ENCODE results near the gene NTMT2. TPM values are rescaled to one million over a fixed set of nuclear protein-coding genes. Genes with fewer than 3 reads are reported as not detected.

NTMT2 gene
- total and polyA plus RNA-seq, 7 donors: 0.28 TPM; not detected in 6

- no peak for TF ChIP-seq CTCF (IDR thresholded peaks at IDR 0.05)
- Histone ChIP-seq H3K36me3 (ENCODE audit: insufficient read depth in 1 of 2, low read depth in 1 of 2) (no peaks in the 10 kb centered on the region), H3K27me3 (ENCODE audit: insufficient read depth in 3 of 3, low read length in 2 of 3) (no peaks in the 10 kb centered on the region), H3K27ac (no peak overlapping the region), H3K4me3 (no peak overlapping the region), H3K9me3 (peaks cover 6% of the 10 kb centered on the region), H3K4me1 (no peaks in the 10 kb centered on the region)
- no peak for DNase-seq
- intact Hi-C loops (cut with DNase I): no loop called here
- no peak for ATAC-seq
- WGBS, 3 donors: 32 to 53% (median 40%) methylated on average over 4 of the region's 4 CpGs
Observed at GRCh38 chr1:170146720-170147263, 1.0 kb downstream of the NTMT2 start.

GRCh38 chr1:170149241-170149640 lies 3.5 kb downstream of the NTMT2 start:
- no peak overlapping the region for H3K27ac ChIP-seq
- 32 to 71% (median 57%) methylated on average over 3 of the region's 3 CpGs for WGBS, 3 donors
- intact Hi-C loops (cut with DNase I): no loop called here

GRCh38 chr1:170150016-170150415 lies 4.3 kb downstream of the NTMT2 start:
- Histone ChIP-seq H3K36me3 (ENCODE audit: insufficient read depth in 1 of 2, low read depth in 1 of 2) (no peaks in the 10 kb centered on the region), H3K4me1 (no peaks in the 10 kb centered on the region), H3K4me3 (no peak overlapping the region), H3K27me3 (ENCODE audit: insufficient read depth in 3 of 3, low read length in 2 of 3) (no peaks in the 10 kb centered on the region), H3K9me3 (no peaks in the 10 kb centered on the region), H3K27ac (no peak overlapping the region)
- DNase-seq (no peak), ATAC-seq (no peak)
- 20 to 29% (median 22%) methylated on average over 2 of the region's 2 CpGs for WGBS, 3 donors
- TF ChIP-seq CTCF (IDR thresholded peaks at IDR 0.05): no peak
- intact Hi-C loops (cut with DNase I): no loop called here

More at GRCh38 chr1:170149241-170149640, 3.5 kb downstream of the NTMT2 start:
- TF ChIP-seq CTCF (IDR thresholded peaks at IDR 0.05): no peak
- Histone ChIP-seq H3K9me3 (peaks cover 4% of the 10 kb centered on the region), H3K4me3 (no peak overlapping the region), H3K27me3 (ENCODE audit: insufficient read depth in 3 of 3, low read length in 2 of 3) (no peaks in the 10 kb centered on the region), H3K4me1 (no peaks in the 10 kb centered on the region), H3K36me3 (ENCODE audit: insufficient read depth in 1 of 2, low read depth in 1 of 2) (no peaks in the 10 kb centered on the region)
- no peak for ATAC-seq
- DNase-seq: no peak

- no peaks in the 10 kb centered on the region for H3K9me3 ChIP-seq
- 60 to 76% (median 75%) methylated on average over 2 of the region's 2 CpGs for WGBS, 3 donors
- no peak overlapping the region for H3K4me3 ChIP-seq
- H3K36me3 ChIP-seq (ENCODE audit: insufficient read depth in 1 of 2, low read depth in 1 of 2): no peaks in the 10 kb centered on the region
- intact Hi-C loops (cut with DNase I): no loop called here
- no peaks in the 10 kb centered on the region for H3K27me3 ChIP-seq (ENCODE audit: insufficient read depth in 3 of 3, low read length in 2 of 3)
- DNase-seq: no peak
- H3K27ac ChIP-seq: no peak overlapping the region
- no peak for TF ChIP-seq CTCF (IDR thresholded peaks at IDR 0.05)
- no peak for ATAC-seq
- no peaks in the 10 kb centered on the region for H3K4me1 ChIP-seq
Observed at GRCh38 chr1:170150921-170151320, 5.2 kb downstream of the NTMT2 start.

GRCh38 chr1:170153417-170153816 lies 7.7 kb downstream of the NTMT2 start:
- H3K27me3 ChIP-seq (ENCODE audit: insufficient read depth in 3 of 3, low read length in 2 of 3): no peaks in the 10 kb centered on the region
- 88 to 97% (median 96%) methylated on average over 1 of the region's 1 CpG for WGBS, 3 donors
- peaks cover under 1% of the 10 kb centered on the region for H3K9me3 ChIP-seq
- no peaks in the 10 kb centered on the region for H3K36me3 ChIP-seq (ENCODE audit: insufficient read depth in 1 of 2, low read depth in 1 of 2)
- TF ChIP-seq CTCF (IDR thresholded peaks at IDR 0.05): no peak
- no peak overlapping the region for H3K27ac ChIP-seq
- DNase-seq (no peak), ATAC-seq (no peak)
- intact Hi-C loops (cut with DNase I): no loop called here
- no peaks in the 10 kb centered on the region for H3K4me1 ChIP-seq
- H3K4me3 ChIP-seq: no peak overlapping the region

Data from psoas muscle (tissue), 8 donors.